Keratinocyte (primary cell): ENCODE results near the gene ASS1. TPM values are rescaled to one million over a fixed set of nuclear protein-coding genes. Genes with fewer than 3 reads are reported as not detected.

Experiments used
- DNase-seq: peaks from one replicate; pipeline ENCODE4 v3.0.0-alpha.2; 2011; ENCODE audit warnings: low read depth, missing footprints, low spot score
- FAIRE-seq: peaks from 2 replicates; lab custom pipeline; 2011; peaks lifted over from hg19 to GRCh38; lab: Jason Lieb, UNC
- H2AFZ ChIP-seq: 2 replicates; pipeline ENCODE4 v1.6.0; 2012; ENCODE audit warnings: low read length, control low read depth, inconsistent platforms; ENCODE audit not compliant: control insufficient read depth
- H3K27ac ChIP-seq: 2 replicates; pipeline ENCODE4 v1.5.1; 2011; ENCODE audit warnings: low read length; ENCODE audit not compliant: control insufficient read depth, insufficient read depth
- H3K27me3 ChIP-seq: 3 replicates; pipeline ENCODE4 v1.6.0; 2011; ENCODE audit warnings: low read length; ENCODE audit not compliant: control insufficient read depth, insufficient read depth; ENCODE audit errors: extremely low read depth
- H3K36me3 ChIP-seq, 2 experiments: 2 replicates in 1 of 2; 3 replicates in 1 of 2; pipeline ENCODE4 v1.5.1; 2011; ENCODE audit warnings: low read length in 2 of 2, mild to moderate bottlenecking in 1 of 2; ENCODE audit not compliant: control insufficient read depth in 2 of 2, insufficient read depth in 2 of 2; ENCODE audit errors: extremely low read depth in 1 of 2
- H3K4me1 ChIP-seq: 3 replicates; pipeline ENCODE4 v1.5.1; 2011; ENCODE audit warnings: low read length; ENCODE audit not compliant: control insufficient read depth, insufficient read depth; ENCODE audit errors: extremely low read depth
- H3K4me2 ChIP-seq: 3 replicates; pipeline ENCODE4 v1.6.0; 2011; ENCODE audit warnings: low read depth, low read length; ENCODE audit not compliant: control insufficient read depth, insufficient read depth; ENCODE audit errors: extremely low read depth
- H3K4me3 ChIP-seq, 3 experiments: fragments of 200-600 bp in 1 of 3; sonication (generic) in 1 of 3; 2 replicates in 2 of 3; 3 replicates in 1 of 3; pipeline ENCODE4 v1.5.1; 2011 to 2016; ENCODE audit warnings: low read length in 3 of 3, mild to moderate bottlenecking in 3 of 3, control low read depth in 2 of 3, inconsistent platforms in 1 of 3, low read depth in 1 of 3, mixed read lengths in 1 of 3, mixed run types in 1 of 3, moderate library complexity in 1 of 3; ENCODE audit not compliant: control insufficient read depth in 2 of 3, insufficient read depth in 2 of 3; ENCODE audit errors: extremely low read depth in 1 of 3
- H3K79me2 ChIP-seq: 2 replicates; pipeline ENCODE4 v1.6.0; 2012; ENCODE audit warnings: low read length; ENCODE audit not compliant: control insufficient read depth, insufficient read depth
- H3K9ac ChIP-seq: 3 replicates; pipeline ENCODE4 v1.6.0; 2011; ENCODE audit warnings: low read length; ENCODE audit not compliant: control insufficient read depth, insufficient read depth; ENCODE audit errors: extremely low read depth
- H3K9me1 ChIP-seq: 3 replicates; pipeline ENCODE4 v1.6.0; 2011; ENCODE audit warnings: low read length; ENCODE audit not compliant: control insufficient read depth, insufficient read depth; ENCODE audit errors: extremely low read depth
- H3K9me3 ChIP-seq: 2 replicates; pipeline ENCODE4 v1.5.1; 2012; ENCODE audit warnings: low read depth, low read length; ENCODE audit not compliant: control insufficient read depth
- H4K20me1 ChIP-seq: 3 replicates; pipeline ENCODE4 v1.6.0; 2011; ENCODE audit warnings: low read length; ENCODE audit not compliant: control insufficient read depth, insufficient read depth; ENCODE audit errors: extremely low read depth
- CTCF ChIP-seq, 3 experiments: IDR thresholded peaks in 1 of 3; conservative IDR thresholded peaks in 1 of 3; optimal IDR thresholded peaks in 1 of 3; 2 replicates in 2 of 3; 3 replicates in 1 of 3; pipeline versions ENCODE3 to v1.5.1; 2011; ENCODE audit warnings: low read length in 3 of 3, mild to moderate bottlenecking in 3 of 3, moderate library complexity in 2 of 3, control low read depth in 1 of 3, inconsistent platforms in 1 of 3; ENCODE audit not compliant: insufficient read depth in 2 of 3; ENCODE audit errors: extremely low read depth in 1 of 3
- EZH2 ChIP-seq: IDR thresholded peaks from one replicate; pipeline ENCODE4 v1.6.1; 2012; ENCODE audit warnings: inconsistent platforms, mild to moderate bottlenecking, low read length, moderate library complexity
- dilution Hi-C: fragments of 300-500 bp; cut with MboI; formaldehyde crosslinking; loops from one replicate; pipeline ENCODE4 v1.7.0; 2020; ENCODE audit warnings: low sequenced_read_pairs; ENCODE audit not compliant: extremely low pct_ligation_motif_present
- polyA plus RNA-seq, 5 experiments: library from polyadenylated mRNA; depleted of rRNA in 3 of 5; stranded (reverse) in 3 of 5; stranded (forward) in 1 of 5; unstranded in 1 of 5; fragments of >200 nt; gene quantifications; 1 replicate in 1 of 5; 2 replicates in 3 of 5; 3 replicates in 1 of 5; pipeline versions ENCODE4 v1.2.1 to v1.2.3, GENCODE V29; 2011 to 2012; ENCODE audit warnings: missing spikeins in 2 of 5, low read depth in 1 of 5, low replicate concordance in 1 of 5

The ASS1 gene
- polyA plus RNA-seq, 1 donor (not counting 4 experiments of a cell fraction or from before 2014, with no cell fraction given), result 52.4 TPM

GRCh38 chr9:130411566-130411915 lies 33.2 kb upstream of the ASS1 start:
- no peak for FAIRE-seq
- no peak for DNase-seq
- H3K27me3 ChIP-seq, result no peaks in the 10 kb centered on the region
- peaks cover 8% of the 10 kb centered on the region for H3K4me1 ChIP-seq
- no peak overlapping the region for H3K4me2 ChIP-seq
- no peaks in the 10 kb centered on the region for H3K9me3 ChIP-seq
- H3K9ac ChIP-seq, result no peak overlapping the region
- H3K79me2 ChIP-seq, result no peaks in the 10 kb centered on the region
- no peaks in the 10 kb centered on the region for H3K36me3 ChIP-seq
- H4K20me1 ChIP-seq, result no peaks in the 10 kb centered on the region
- dilution Hi-C loops, result no loop called here
- no peaks in the 10 kb centered on the region for H3K9me1 ChIP-seq
- TF ChIP-seq CTCF (optimal IDR thresholded peaks at IDR 0.05 in 1 of 3, IDR thresholded peaks at IDR 0.05 in 1 of 3, conservative IDR thresholded peaks at IDR 0.05 in 1 of 3; ENCODE audit: extremely low read depth in 1 of 3, insufficient read depth in 2 of 3, low read length in 3 of 3) (no peak), EZH2 (no peak)
- no peak overlapping the region for H3K27ac ChIP-seq
- no peak overlapping the region for H2AFZ ChIP-seq
- no peak overlapping the region for H3K4me3 ChIP-seq

- Histone ChIP-seq H3K9me1 (no peaks in the 10 kb centered on the region), H3K4me1 (peaks cover 8% of the 10 kb centered on the region), H3K36me3 (no peaks in the 10 kb centered on the region), H3K9me3 (no peaks in the 10 kb centered on the region), H4K20me1 (no peaks in the 10 kb centered on the region), H3K79me2 (no peaks in the 10 kb centered on the region), H3K27ac (no peak overlapping the region), H3K9ac (no peak overlapping the region), H2AFZ (no peak overlapping the region), H3K27me3 (peaks cover 4% of the 10 kb centered on the region), H3K4me2 (no peak overlapping the region), H3K4me3 (no peak overlapping the region)
- TF ChIP-seq CTCF (optimal IDR thresholded peaks at IDR 0.05 in 1 of 3, IDR thresholded peaks at IDR 0.05 in 1 of 3, conservative IDR thresholded peaks at IDR 0.05 in 1 of 3; ENCODE audit: extremely low read depth in 1 of 3, insufficient read depth in 2 of 3, low read length in 3 of 3) (no peak), EZH2 (no peak)
- dilution Hi-C loops, result no loop called here
- FAIRE-seq, result no peak
- DNase-seq, result no peak
Observed at GRCh38 chr9:130414081-130414731, 30.6 kb upstream of the ASS1 start.
